ENCODE results near the gene ST8SIA4.
A peak's percentile ranks its signal among the peaks of the same experiment; 100 is the strongest.

ST8SIA4 gene, protein sequence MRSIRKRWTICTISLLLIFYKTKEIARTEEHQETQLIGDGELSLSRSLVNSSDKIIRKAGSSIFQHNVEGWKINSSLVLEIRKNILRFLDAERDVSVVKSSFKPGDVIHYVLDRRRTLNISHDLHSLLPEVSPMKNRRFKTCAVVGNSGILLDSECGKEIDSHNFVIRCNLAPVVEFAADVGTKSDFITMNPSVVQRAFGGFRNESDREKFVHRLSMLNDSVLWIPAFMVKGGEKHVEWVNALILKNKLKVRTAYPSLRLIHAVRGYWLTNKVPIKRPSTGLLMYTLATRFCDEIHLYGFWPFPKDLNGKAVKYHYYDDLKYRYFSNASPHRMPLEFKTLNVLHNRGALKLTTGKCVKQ

DNA sequence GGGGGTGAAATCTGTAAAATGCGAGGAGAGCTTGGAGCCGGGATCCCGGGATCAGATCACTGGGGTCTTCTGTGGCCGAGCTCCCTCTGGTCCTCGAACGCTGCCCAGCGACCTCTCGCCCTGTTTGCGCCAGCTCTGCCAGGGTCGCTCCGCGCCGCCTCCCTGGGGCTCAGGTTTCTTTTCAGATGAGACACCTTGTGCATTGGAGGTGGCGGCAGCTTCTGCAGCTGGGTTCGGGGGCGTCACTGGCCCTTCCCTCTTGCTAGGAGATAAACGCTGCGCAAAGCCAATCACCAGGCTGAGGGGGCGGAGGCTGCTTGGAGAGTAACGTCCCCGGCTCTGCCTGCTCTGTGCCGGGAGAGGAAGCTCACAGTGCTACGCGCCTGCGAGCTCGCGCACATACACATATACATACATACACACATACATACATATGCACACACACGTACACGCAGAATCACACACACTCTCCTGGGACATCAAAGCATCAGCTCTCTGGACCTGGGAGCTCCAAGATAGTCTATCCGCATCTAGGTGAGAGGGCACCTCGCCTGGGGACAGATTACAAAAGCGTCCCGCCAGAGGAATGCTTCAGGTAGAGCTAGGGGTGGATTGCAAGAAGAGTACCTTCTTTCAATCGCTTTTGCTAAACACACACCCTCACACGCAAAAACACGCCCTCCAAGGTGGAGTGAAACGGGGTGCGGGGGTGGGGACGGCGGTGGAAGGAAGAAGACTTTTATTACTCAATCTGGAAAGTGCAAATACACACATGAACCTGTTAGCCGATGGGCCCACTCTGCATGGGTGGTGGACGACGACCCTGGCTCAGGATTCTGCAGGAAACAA lies at the start of gene ST8SIA4:
Gene ST8SIA4, minus strand, starts transcription at position 244 of the 849 bp plus-strand sequence. CDS start 327 bp downstream, outside the sequence.
- peak; percentile 28 to 61 for DNase-seq

DNA sequence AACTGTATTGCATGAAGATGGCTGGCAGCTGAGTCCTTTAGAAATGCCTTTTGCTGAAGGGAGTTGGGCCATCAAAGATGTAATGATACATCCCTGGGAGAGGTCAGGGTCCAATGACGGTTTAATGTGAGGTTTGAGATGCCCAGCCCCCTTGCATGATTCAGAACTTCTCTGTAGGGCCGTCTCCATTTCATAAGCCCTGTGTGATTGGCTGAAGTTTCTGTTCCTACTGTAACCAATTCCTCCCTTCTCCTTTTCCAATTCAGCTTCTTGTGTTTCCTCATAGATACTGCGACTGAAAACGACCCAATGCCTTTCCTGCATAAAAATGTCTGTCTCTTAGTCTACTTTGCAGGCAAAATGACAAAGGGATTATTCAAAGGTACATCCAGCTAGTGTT lies 47.9 kb upstream of the ST8SIA4 start:
- no peak for DNase-seq

- no peak for DNase-seq
Measured at GRCh38 chr5:100913298-100913697, 10.2 kb upstream of the ST8SIA4 start.

- no peak for DNase-seq
Measured at GRCh38 chr5:100909034-100909433, 6.0 kb upstream of the ST8SIA4 start.

DNA sequence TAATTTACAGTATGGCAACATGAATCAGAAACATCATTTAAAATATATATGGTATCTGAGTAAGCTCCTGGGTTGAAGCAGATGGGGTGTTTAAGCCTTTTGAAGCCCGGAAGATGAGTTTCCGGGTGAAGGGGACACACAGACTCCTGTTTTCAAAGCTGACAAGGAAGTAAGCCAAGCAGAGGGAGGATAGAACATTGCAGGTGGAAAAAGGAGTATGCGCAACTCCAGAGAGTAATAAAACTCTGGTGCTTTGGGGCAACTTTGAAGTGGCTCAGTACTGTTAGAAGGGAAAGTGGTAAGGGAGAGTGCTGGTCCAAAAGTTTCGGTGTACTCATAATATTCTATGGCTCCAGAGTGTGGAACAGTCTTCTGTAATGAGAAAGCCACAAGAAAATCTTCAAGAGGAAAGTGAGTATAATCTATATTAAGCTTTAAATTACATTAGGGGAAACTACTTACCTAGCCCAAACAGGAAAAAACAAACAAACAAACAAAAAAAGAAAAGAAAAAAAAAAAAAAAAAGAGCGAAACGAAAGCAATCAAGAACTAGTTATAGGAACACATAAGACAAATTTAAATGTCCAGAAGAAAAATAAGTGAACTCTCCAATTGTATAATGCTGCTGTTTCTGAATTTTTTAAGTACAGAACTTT lies 2.3 kb upstream of the ST8SIA4 start:
- DNase-seq, result no peak

GRCh38 chr5:100904259-100904861 lies 1.3 kb upstream of the ST8SIA4 start:
- DNase-seq, result no peak

DNA sequence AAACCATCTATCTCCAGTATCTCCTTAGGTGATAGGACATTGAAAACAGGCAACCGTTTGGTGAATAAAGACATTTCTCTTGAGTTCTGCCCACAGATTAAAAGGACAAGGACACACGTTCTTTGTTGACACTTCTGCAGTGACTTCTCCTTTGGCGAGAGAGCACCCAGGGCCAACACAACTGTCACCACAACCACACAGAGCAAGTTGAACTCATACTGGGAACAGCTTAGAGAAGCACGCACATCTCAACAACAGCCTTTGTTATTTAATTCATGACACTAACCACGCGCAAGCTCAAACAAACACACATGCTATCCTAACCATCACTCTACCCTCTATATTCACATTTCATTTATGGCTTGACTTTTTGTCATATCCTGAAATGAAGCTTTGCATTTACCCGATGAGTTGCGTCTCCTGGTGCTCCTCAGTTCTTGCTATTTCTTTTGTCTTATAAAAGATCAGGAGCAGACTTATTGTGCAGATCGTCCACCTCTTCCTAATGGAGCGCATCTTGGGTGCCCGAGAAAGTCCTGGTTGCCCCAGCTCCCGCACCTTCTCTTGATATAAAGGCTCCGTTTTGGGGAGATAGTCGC lies 543 bp downstream of the ST8SIA4 start:
- no peak for DNase-seq

- peak in 1 of 2 donors; percentile 30 for DNase-seq
Measured at GRCh38 chr5:100901821-100902341, 1.2 kb downstream of the ST8SIA4 start.

DNA sequence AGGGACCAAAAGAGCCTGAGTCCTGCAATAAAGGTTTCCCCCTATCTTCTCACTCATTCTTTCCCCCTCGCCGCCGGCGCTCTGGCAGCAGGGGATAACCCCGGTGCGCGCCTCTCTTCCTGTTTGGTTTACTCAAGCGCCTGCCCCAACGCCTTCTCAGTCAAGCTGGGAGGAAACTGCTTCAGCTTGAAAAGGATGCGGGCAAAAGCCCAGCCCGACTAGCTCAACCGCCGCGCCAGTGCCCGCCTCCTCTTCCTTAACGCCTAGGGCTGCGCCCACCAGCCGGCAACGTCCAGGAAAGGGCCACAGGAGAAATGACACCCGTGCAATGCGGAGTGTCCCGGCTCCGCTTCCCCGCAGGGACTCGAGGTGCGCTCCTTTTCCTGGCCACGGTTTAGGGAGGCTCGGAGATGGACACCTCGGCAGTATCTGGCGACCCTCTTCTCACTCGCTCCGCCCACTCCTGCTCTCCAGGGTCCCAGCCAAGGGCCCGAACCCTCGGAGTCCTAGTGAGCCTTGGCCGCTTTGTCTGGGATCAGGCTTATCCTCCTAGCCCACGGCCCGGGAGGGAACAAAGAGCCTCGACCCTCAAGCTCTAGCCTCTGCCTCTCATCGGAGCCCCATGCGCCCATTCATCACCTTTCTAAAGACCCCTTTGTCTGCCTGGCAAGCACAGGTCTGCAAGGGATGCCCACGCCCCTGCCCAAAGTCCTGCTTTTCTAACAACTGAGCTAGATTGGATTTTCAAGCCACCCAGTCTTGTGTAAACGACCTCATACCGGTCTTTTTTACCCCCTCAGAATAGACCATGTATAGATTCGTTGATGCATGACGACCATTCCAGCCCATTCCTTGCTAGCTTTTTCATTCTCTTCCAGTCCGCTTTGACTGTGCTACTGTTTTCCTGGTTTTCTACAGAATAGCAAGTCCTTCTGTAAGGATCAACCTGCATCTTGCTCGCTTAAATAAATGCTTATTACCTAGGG lies 2.0 kb downstream of the ST8SIA4 start:
- DNase-seq, result no peak

DNA sequence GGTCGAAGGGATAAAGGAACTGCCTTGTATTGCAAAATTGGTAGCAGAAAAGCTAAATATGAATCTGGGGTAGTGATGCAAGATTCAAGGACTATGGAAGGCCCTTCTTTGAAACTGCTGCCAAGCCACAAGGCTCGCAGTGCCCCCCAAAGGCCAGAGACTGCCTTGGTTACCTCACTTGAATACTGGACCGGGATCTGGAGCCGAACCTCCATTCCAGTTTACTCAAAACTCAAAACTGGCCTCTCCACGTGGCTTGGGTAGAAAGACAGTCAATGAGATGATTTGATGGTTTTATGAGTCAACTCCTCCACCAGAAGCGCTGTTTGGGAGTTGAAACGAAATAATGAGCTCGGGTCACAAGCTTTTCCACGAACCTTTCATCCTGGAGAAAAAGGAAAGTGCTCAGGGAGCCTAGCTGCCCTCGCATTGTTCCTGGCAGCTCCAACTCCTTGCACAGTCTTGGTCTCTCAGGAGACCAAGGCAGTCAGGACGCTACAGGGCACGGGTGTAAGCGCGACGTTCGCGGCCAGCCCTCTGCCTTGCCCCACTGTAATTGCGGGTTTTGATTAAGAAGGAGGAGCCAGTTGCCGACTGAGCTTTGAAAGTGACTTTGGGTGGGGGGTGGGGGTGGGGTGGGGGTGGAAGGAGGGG lies 2.8 kb downstream of the ST8SIA4 start:
- DNase-seq, result no peak

- DNase-seq, result no peak
Measured at GRCh38 chr5:100899675-100900074, 3.4 kb downstream of the ST8SIA4 start.

GRCh38 chr5:100898504-100899346 lies 4.4 kb downstream of the ST8SIA4 start:
- DNase-seq, result no peak

DNA sequence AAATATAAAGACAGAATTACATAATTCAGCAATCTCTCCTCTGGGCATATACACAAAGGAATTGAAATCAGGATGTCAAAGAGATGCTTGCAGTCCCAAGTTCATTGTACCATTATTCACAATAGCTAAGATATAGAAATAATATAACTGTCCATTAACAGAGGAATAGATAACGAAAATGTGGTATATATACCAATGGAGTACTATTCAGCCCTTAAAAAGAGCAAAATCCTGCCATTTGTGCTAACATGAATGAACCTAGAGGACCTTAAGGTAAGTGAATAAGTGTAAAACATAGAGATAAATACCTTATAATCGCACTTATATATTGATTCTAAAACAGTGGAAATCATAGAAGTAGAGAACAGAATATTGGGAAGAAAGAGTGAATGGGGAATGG lies 7.0 kb downstream of the ST8SIA4 start:
- DNase-seq, result no peak

DNA sequence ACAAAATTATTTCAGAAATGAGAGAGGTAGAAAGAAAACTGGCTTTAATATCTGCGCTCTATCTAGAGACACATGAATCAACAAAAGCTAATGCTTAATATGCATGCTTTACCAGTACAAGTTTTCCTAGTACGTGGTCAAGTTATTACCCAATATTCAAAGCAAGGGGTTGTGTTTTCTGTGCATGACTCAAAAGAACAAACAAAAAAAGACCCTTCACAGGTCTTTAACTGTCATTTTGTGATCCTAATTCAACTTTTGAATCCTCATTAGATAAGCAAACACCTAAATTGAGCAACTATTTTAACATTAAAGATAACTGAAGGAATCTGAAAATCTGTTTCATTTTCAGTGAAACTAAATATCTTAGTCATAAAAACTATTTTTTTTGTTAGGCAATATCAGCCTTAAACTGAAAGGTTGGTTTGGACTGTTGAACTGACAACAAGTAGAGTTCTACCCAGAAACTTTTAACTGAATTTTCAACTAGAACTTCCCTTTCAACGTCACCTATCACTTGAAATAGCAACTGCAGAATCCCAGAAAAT lies 12.5 kb downstream of the ST8SIA4 start:
- DNase-seq, result no peak

DNA sequence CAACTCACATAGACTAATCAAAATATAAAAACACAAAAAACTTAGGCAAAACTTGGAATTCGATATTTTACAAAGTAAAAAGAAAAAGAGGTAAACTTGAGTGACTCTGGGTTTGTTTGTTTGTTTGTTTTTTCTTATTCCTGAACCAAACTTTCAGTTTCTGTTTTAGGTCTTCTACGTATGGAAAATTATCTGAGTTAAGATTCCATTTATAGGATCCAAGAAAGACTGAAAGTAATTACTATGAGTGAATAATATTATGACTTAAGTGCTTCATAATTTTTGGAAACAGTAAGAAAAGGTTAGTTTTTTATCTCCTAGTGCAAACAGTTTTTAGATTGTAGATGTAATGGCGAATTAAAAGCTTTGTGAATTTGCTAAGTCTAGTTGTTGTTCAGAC lies 13.2 kb downstream of the ST8SIA4 start:
- DNase-seq, result no peak

GRCh38 chr5:100889165-100889743 lies 13.8 kb downstream of the ST8SIA4 start:
- DNase-seq, result no peak

DNA sequence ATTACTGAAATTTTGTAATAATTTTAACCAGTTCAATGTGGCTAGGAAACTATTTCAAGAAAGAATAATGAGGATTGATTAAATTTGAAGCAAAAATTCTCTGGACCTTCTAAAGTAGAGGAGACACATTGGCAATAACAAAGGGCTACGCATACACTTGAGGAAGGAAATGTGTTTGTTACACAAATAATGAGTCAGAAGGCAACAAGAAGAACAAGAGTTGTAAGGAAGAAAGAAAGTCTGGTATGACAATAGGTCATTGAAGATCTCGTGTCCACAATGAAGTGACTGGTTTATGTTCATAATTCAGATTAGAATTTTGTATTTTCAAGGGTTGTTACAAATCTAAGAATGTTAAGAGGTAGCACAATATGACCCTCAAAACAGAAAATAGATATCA lies 25.8 kb downstream of the ST8SIA4 start:
- no peak for DNase-seq

GRCh38 chr5:100872408-100873190 lies 30.5 kb downstream of the ST8SIA4 start:
- DNase-seq, result no peak
